Measurements from ENCODE around the gene MYO5A.

The MYO5A gene

DNA sequence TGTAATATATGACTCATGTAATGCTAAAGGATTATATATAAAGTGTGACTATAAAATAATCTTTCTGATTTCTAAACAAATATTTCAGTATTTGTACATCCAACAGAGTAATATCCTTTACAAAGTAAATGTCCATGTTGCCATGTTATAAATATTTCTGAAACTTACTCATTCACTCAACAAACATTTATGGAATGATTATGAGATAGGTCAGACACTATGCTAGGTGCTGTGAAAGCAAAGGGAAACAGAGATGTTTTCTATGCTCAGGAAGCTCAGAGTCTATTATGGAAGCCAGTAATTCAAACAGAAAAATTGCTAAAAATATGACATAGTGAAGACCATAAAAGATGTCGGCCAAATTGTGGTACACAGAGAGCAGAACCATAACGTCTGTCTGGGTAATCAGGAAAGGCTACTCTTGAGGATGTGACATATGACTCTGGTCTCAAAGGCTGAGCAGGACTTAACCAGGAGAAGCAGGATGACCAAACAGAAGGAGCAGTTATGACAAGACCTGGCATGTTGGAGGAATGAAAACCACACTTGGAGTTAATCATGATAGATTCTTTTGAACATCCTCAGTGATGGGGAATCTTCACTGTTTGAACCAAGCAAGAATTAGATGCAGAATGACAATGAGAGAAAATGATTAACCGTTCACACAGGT lies 194.1 kb downstream of the MYO5A start:
- POLR2A ChIA-PET: no interaction called here
- Histone ChIP-seq H3K9me3 (ENCODE audit: control insufficient read depth, insufficient read depth, low read depth, low read length) (no peaks in the 10 kb centered on the region), H3K4me3 (ENCODE audit: low read depth, low read length) (no peak overlapping the region), H3K27ac (ENCODE audit: extremely low read depth, low read depth, low read length) (no peak overlapping the region), H3K4me1 (ENCODE audit: control insufficient read depth, insufficient read depth, low read length) (no peaks in the 10 kb centered on the region), H3K36me3 (ENCODE audit: control insufficient read depth in 2 of 2, insufficient read depth in 1 of 2, low read length in 2 of 2) (peaks cover 0 to 9% of the 10 kb centered on the region in 2 experiments; a peak in 1 of 3 replicates)
- no peak for TF ChIP-seq ZIC2 (tag by site-specific recombination; IDR thresholded peaks at IDR 0.05)
- TF ChIP-seq ZNF157 (tag by site-specific recombination; IDR thresholded peaks at IDR 0.05): no peak
- TF ChIP-seq ZNF132 (tag by site-specific recombination; IDR thresholded peaks at IDR 0.05; ENCODE audit: borderline replicate concordance): no peak
- TF ChIP-seq, protein P1, sequence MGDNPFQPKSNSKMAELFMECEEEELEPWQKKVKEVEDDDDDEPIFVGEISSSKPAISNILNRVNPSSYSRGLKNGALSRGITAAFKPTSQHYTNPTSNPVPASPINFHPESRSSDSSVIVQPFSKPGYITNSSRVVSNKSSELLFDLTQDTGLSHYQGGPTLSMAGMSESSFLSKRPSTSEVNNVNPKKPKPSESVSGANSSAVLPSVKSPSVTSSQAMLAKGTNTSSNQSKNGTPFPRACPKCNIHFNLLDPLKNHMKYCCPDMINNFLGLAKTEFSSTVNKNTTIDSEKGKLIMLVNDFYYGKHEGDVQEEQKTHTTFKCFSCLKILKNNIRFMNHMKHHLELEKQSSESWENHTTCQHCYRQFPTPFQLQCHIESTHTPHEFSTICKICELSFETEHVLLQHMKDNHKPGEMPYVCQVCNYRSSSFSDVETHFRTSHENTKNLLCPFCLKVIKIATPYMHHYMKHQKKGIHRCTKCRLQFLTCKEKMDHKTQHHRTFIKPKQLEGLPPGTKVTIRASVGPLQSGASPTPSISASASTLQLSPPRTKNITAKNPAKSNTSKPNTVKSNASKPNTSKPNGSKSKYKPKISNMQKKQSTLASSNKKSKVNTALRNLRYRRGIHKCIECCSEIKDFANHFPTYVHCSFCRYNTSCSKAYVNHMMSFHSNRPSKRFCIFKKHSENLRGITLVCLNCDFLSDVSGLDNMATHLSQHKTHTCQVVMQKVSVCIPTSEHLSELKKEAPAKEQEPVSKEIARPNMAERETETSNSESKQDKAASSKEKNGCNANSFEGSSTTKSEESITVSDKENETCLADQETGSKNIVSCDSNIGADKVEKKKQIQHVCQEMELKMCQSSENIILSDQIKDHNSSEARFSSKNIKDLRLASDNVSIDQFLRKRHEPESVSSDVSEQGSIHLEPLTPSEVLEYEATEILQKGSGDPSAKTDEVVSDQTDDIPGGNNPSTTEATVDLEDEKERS (tag by site-specific recombination; IDR thresholded peaks at IDR 0.05): no peak
- TF ChIP-seq ZNF174 (tag by site-specific recombination; IDR thresholded peaks at IDR 0.05): no peak
- TF ChIP-seq SP2 (tag by site-specific recombination; IDR thresholded peaks at IDR 0.05): no peak
- TF ChIP-seq ZSCAN30 (tag by site-specific recombination; IDR thresholded peaks at IDR 0.05): no peak
- TF ChIP-seq, protein P2, sequence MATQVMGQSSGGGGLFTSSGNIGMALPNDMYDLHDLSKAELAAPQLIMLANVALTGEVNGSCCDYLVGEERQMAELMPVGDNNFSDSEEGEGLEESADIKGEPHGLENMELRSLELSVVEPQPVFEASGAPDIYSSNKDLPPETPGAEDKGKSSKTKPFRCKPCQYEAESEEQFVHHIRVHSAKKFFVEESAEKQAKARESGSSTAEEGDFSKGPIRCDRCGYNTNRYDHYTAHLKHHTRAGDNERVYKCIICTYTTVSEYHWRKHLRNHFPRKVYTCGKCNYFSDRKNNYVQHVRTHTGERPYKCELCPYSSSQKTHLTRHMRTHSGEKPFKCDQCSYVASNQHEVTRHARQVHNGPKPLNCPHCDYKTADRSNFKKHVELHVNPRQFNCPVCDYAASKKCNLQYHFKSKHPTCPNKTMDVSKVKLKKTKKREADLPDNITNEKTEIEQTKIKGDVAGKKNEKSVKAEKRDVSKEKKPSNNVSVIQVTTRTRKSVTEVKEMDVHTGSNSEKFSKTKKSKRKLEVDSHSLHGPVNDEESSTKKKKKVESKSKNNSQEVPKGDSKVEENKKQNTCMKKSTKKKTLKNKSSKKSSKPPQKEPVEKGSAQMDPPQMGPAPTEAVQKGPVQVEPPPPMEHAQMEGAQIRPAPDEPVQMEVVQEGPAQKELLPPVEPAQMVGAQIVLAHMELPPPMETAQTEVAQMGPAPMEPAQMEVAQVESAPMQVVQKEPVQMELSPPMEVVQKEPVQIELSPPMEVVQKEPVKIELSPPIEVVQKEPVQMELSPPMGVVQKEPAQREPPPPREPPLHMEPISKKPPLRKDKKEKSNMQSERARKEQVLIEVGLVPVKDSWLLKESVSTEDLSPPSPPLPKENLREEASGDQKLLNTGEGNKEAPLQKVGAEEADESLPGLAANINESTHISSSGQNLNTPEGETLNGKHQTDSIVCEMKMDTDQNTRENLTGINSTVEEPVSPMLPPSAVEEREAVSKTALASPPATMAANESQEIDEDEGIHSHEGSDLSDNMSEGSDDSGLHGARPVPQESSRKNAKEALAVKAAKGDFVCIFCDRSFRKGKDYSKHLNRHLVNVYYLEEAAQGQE (tag by site-specific recombination; IDR thresholded peaks at IDR 0.05): no peak
- TF ChIP-seq ZNF16 (tag by site-specific recombination; IDR thresholded peaks at IDR 0.05; ENCODE audit: low read depth): no peak
- TF ChIP-seq, protein P3, sequence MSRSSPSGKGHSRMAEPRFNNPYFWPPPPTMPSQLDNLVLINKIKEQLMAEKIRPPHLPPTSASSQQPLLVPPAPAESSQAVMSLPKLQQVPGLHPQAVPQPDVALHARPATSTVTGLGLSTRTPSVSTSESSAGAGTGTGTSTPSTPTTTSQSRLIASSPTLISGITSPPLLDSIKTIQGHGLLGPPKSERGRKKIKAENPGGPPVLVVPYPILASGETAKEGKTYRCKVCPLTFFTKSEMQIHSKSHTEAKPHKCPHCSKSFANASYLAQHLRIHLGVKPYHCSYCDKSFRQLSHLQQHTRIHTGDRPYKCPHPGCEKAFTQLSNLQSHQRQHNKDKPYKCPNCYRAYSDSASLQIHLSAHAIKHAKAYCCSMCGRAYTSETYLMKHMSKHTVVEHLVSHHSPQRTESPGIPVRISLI (tag by site-specific recombination; IDR thresholded peaks at IDR 0.05): no peak
- TF ChIP-seq, protein P4, sequence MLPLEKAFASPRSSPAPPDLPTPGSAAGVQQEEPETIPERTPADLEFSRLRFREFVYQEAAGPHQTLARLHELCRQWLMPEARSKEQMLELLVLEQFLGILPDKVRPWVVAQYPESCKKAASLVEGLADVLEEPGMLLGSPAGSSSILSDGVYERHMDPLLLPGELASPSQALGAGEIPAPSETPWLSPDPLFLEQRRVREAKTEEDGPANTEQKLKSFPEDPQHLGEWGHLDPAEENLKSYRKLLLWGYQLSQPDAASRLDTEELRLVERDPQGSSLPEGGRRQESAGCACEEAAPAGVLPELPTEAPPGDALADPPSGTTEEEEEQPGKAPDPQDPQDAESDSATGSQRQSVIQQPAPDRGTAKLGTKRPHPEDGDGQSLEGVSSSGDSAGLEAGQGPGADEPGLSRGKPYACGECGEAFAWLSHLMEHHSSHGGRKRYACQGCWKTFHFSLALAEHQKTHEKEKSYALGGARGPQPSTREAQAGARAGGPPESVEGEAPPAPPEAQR (tag by site-specific recombination; IDR thresholded peaks at IDR 0.05): no peak
- TF ChIP-seq ZNF830 (tag by site-specific recombination; IDR thresholded peaks at IDR 0.05; ENCODE audit: low read depth): no peak
- CTCF ChIA-PET: no interaction called here

DNA sequence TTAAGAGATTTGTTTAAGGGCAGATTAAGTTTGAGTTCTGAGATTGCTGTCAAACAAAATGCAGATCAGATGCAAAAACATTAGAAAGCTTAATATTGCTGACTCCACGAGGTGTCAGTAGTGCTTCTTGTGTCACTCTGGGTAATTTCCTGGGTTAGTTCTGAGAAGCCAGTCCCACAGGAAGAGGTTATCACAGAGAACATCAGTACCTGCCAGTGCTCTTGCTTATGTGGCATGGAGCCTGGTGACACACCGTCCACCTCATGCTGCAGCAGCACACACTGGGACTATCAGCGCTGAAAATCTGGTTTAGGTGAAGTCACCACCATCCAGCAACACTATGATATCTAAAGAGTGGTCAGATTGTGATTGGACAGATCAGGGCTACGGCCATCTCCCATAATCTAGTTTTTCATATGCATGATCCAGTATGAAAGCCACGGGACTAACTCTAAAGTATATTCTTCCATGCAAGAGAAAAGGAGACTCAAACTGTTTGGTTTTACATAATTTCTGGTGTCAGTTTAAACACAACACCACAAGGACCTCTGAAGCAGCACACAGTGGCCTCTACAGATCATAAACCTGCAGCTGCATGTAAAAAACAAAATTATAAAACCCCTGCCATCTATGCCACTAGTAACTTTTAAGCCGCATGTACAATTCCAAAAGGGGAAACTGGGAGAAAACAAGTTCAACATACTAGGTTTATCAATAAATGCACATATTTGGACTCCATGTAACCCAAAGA lies 197.0 kb downstream of the MYO5A start:
- Histone ChIP-seq H3K27ac (ENCODE audit: extremely low read depth, low read depth, low read length) (no peak overlapping the region), H3K36me3 (ENCODE audit: control insufficient read depth in 2 of 2, insufficient read depth in 1 of 2, low read length in 2 of 2) (peaks cover 0 to 11% of the 10 kb centered on the region in 2 experiments; a peak in 1 of 3 replicates), H3K4me3 (ENCODE audit: low read depth, low read length) (no peak overlapping the region), H3K4me1 (ENCODE audit: control insufficient read depth, insufficient read depth, low read length) (no peaks in the 10 kb centered on the region), H3K9me3 (ENCODE audit: control insufficient read depth, insufficient read depth, low read depth, low read length) (no peaks in the 10 kb centered on the region)
- ChIA-PET CTCF (interaction anchor here (0.6 to 2.3 kb wide), 6 partner anchors 25 to 423 kb away, joined by 3 to 20 read pairs (median 3); no protein-coding TSS in a partner anchor), POLR2A (no interaction called here)
- TF ChIP-seq, protein P5, sequence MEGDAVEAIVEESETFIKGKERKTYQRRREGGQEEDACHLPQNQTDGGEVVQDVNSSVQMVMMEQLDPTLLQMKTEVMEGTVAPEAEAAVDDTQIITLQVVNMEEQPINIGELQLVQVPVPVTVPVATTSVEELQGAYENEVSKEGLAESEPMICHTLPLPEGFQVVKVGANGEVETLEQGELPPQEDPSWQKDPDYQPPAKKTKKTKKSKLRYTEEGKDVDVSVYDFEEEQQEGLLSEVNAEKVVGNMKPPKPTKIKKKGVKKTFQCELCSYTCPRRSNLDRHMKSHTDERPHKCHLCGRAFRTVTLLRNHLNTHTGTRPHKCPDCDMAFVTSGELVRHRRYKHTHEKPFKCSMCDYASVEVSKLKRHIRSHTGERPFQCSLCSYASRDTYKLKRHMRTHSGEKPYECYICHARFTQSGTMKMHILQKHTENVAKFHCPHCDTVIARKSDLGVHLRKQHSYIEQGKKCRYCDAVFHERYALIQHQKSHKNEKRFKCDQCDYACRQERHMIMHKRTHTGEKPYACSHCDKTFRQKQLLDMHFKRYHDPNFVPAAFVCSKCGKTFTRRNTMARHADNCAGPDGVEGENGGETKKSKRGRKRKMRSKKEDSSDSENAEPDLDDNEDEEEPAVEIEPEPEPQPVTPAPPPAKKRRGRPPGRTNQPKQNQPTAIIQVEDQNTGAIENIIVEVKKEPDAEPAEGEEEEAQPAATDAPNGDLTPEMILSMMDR (tag by site-specific recombination; IDR thresholded peaks at IDR 0.05): 0 out of 2 replicates have a peak, but pooled peaks have one; percentile 15
- TF ChIP-seq ZNF654 (tag by site-specific recombination; IDR thresholded peaks at IDR 0.05; ENCODE audit: low read depth) (peak; percentile 70), GFI1B (tag by site-specific recombination; IDR thresholded peaks at IDR 0.05) (no peak), ZNF221 (tag by site-specific recombination; IDR thresholded peaks at IDR 0.05; ENCODE audit: borderline replicate concordance) (no peak), ZNF324 (tag by site-specific recombination; IDR thresholded peaks at IDR 0.05) (no peak), ZNF701 (tag by site-specific recombination; IDR thresholded peaks at IDR 0.05) (no peak)
- TF ChIP-seq, protein P6, sequence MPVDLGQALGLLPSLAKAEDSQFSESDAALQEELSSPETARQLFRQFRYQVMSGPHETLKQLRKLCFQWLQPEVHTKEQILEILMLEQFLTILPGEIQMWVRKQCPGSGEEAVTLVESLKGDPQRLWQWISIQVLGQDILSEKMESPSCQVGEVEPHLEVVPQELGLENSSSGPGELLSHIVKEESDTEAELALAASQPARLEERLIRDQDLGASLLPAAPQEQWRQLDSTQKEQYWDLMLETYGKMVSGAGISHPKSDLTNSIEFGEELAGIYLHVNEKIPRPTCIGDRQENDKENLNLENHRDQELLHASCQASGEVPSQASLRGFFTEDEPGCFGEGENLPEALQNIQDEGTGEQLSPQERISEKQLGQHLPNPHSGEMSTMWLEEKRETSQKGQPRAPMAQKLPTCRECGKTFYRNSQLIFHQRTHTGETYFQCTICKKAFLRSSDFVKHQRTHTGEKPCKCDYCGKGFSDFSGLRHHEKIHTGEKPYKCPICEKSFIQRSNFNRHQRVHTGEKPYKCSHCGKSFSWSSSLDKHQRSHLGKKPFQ (tag by site-specific recombination; IDR thresholded peaks at IDR 0.05): no peak

Data from HEK293 (cell line).